GM19324 (cell line): ENCODE results near the gene TLCD3B.
"Not testable (repeated sequence)": the region's sequence is repeated elsewhere in the genome, so short reads cannot be mapped to it uniquely, and the experiment has no call there.

Experiments used
- ATAC-seq: cut with Tn5 transposase; IDR thresholded peaks from one replicate; pipeline ENCODE4 v1.9.1; 2021; ENCODE audit warnings: mild to moderate bottlenecking, moderate library complexity; ENCODE audit not compliant: unreplicated experiment, low FRiP score

The TLCD3B gene

GRCh38 chr16:30063278-30063892 lies 32.3 kb upstream of the TLCD3B start:
- no peak for ATAC-seq

DNA sequence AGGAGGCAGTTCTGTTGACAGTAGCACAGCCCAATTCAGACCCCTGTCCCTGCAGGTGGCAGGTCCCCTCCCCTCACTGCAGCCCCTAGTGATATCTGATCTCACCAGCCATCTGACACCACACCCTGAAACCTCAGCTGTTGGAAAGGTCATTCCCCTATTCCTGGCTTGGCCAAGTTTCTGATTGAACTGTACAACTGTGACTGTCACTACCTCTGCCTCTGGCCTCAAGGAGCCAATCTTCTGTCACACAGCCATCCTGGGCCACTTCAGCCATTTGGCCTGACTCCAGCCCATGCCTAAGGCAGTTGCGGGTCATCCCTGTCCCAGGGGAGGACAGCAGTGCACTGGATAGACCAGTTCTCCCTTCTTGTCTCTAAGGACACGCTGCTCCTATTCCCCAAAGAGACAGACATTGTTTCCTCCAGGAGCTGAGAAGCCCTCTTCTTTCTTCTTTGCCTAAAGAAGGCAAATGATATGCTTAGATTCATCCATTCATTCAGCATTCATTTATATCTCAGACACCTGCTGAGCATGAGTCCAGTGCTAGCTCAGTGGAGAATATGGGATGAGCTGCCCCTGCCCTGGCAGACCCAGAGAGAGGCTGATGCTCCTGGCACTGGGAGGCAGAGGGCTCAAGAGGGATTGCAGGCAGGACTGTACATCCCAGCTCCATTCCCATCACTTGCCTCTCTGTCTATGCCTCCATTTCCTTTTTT lies 29.9 kb upstream of the TLCD3B start:
- ATAC-seq = no peak

DNA sequence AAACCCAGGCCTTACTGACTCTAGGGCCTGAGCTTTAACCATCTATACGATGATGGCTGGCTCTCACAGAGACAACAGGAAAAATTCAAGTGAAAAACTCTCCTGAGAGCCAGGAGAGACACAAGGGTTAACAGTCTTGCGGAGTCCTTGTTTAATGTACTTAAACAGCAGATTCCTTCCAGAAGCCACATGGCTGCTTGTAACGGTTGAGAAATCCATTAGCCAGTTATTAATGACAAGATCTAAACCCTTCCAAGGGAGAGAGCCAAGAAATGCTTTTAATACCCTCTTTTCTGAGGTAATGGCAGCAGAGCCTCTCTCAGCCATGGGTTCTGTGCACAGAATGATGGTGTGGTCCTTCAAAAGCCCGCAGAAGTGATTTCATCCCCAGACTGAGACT lies 29.3 kb upstream of the TLCD3B start:
- no peak for ATAC-seq

GRCh38 chr16:30054959-30055553 lies 24.0 kb upstream of the TLCD3B start:
- no peak for ATAC-seq

DNA sequence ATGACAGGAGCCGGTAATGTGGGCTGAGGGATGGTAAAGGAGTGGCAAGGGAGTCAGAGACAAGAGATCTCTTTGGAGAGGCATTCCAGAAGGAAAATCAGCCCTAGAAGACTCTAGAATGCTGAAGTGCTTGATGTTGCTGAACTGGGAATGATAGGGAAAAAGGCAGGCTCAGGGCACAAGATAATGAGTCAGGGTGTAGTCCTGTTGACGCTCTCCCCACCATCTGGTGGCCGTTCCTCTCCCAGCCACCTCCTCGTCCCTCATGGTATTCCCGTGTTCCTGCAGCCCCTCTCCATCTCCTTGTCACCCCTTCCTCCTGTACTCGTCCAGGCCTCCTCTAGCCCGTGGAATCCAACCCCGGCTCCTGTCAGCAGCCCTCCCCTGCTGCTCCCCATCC lies 23.4 kb upstream of the TLCD3B start:
- no peak for ATAC-seq

DNA sequence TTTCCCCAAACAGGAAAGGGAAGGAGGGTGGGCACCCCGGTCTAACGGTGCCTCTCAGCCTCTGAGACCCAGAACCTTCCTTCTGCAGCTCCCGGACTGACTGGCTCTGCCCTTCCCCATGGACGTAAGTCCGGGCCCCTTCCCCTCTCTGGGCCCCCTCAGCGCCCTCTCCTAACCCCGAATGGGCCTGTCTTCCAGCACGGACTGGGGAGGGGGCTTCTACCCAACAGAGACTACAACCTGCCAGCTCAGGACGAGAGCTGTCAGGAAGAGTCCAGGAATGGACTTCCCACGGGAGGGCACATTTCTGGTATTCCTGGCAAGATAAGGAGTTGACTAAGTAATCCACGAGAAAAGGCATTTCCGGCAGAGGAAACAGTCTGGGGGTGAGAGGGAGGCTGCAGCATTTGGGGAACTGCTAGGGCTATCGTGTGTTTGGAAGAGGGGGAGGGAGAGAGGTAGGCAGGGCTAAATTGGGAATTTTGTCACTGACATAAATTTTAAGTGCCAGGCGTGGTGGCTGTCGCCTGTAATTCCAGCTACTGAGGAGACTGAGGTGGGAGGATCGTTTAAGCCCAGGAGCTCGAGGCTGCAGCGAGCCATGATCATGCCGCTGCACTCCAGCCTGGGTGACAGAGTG lies 22.4 kb upstream of the TLCD3B start:
- no peak for ATAC-seq

DNA sequence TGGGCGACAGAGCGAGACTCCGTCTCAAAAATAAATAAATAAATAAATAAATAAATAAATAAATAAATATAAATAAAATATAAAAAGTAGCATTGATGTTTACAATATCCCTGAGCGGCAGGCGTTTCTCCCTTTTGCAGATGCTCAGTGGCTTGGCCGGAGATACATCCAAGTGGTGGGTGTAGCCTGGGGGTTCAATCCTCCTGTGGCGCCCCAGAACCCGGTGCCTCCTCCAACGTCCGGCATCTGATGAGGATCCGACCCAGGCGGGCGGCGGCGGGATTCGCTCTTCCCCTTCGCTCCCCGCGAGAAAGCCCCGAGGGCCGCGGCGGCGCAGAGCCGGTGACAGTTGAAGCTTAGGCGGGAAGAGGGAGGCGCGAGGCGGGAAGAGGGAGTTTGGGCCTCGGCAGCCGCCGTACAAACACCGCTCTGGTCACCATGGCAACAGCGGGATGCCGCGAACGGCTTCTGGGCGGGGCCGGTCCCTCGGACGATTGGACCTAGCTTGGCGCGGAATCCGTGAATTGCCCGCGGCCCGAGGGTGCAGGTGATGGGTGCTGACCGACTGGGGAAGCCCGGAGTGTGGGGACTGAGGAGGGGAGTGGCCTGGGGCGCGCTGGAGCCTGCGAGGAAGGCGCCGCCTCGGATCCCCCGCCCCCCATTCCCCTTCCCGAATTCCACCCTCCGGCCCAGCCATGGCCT lies 21.8 kb upstream of the TLCD3B start:
- ATAC-seq = peak; percentile 71

DNA sequence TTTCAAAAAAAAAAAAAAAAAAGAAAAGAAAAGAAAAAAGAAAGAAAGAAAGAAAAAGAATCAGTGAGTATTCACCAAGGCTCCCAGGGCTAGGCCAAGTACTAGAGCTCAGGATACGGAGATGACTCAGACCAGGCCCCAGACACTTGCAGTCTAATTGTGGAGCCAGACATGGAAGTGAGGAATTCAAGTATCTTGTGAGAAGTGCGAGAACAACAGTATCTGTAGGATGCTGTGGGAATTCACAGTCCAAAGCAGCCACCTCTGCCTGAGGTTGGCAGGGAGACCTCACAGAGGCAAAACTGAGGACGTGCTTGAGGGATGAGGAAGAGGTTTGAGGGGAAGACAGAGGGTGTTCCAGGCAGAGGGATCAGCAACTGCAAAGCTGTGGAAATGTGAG lies 20.4 kb upstream of the TLCD3B start:
- no peak for ATAC-seq

GRCh38 chr16:30049871-30050270 lies 18.8 kb upstream of the TLCD3B start:
- ATAC-seq = no peak

- ATAC-seq = no peak
These were observed 15.5 kb upstream of the TLCD3B start for GRCh38 chr16:30046588-30046987.

- ATAC-seq = no peak
These were observed 15.1 kb upstream of the TLCD3B start for GRCh38 chr16:30046178-30046577.

GRCh38 chr16:30041841-30042240 lies 10.8 kb upstream of the TLCD3B start:
- ATAC-seq = no peak

DNA sequence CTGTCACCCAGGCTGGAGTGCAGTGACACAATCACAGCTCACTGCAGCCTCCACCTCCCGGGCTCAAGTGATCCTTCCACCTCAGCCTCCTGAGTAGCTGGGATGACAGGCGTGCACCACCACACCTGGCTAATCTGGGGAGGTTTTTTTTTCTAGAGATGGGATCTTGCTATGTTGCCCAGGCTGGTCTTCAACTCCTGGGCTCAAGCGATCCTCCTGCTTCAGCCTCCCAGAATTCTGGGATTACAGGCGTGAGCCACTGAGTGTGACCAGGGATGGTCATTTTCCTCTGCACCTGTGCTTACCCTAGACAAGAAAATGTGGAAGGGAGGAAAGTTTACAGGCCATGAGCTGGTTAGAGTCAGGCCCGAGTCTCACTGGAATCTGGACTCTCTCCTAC lies 9.6 kb upstream of the TLCD3B start:
- ATAC-seq = not testable (repeated sequence)

GRCh38 chr16:30040221-30040620 lies 9.2 kb upstream of the TLCD3B start:
- no peak for ATAC-seq

DNA sequence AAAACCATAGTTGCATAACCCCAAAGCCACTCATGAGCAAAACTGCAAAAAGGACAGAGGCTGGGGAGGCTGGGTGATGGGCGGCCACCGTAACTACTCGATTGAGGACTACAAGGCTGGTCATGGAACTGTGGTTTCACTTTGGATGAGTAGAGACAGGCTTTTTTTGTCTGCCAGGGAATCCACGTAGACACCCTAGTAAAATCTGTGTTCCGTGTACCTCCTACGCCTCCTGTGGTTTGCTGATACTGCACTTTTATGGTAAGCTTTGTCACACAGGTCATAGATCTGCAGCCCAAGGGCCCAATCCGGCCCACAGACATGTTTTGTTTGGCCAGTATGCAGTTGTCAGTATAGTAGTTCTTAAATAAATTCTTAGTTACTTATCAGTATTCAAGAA lies 2.2 kb upstream of the TLCD3B start:
- no peak for ATAC-seq

GRCh38 chr16:30032083-30032819 lies 1.2 kb upstream of the TLCD3B start:
- ATAC-seq = no peak

DNA sequence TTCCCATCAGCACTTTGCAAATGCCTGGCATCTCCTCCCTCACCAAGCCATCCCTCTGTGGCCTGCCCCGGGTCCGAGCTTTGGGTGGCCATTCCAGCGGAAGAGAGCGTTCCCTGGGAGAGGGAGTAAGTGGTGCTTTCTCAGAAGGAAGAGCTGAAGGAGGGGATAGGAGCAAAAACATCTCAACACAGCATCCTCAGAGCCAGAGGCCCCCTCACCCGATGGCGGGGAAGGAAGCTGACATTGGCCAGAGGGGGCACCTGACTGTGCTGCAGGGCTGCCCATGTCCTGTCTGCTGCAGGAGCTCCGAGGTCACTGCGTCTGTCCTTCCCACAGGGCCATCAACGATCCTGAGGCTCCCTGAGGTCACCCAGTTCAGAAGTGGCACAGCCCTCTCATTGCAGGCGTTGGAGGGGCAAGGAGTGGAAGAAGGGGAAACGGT lies 427 bp upstream of the TLCD3B start:
- no peak for ATAC-seq

DNA sequence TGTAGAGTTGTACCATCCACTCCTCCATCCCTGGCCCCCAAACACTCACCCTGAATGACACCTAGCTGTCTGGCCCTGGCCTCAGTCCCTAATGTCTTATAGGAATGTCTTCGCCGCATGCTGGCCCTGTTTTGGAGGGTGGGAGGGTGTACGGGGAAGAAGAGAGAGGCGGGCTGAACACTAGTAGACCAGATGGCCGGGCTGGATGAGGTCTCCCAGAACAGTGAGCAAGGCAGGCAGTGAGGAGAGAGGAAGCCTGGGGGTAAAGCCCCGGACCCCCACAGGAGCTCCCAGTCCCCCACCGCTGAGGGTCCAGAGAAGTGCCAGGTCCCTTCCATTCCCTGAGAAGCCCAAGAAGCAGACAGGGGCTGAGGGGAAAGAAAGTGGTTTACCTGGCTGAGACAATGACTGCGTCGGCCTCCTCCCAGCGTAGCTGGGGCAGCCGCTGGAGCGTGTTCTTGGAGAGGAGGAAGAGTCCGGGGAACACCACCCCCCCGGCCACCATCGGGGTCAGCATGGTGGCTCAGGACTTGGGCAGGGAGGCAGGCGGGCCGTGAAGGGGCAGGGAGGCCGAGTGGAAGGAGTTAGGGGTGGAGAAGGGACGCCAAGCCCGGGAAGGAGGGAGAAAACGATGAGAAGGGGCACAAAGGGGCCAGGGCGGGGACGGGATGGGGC lies 923 bp downstream of the TLCD3B start:
- ATAC-seq = no peak

GRCh38 chr16:30028438-30029076 lies 2.5 kb downstream of the TLCD3B start:
- ATAC-seq = no peak
